HepG2 (cell line): ENCODE measurements around the gene EMID1. TPM values are rescaled to one million over a fixed set of nuclear protein-coding genes. Genes with fewer than 3 reads are reported as not detected.

ENCODE experiments used
- ATAC-seq: fragments of 200-7000 bp; cut with Tn5 transposase; 3 replicates; pipeline ENCODE4 v1.9.1; 2020; ENCODE audit warnings: mild to moderate bottlenecking, moderate library complexity
- BruUV-seq: library from RNA; stranded (reverse); fragments of 400-500 nt; replicated peaks from 2 replicates; lab custom pipeline; 2021; lab: Mats Ljungman, UMichigan
- CTCF ChIA-PET: fragments of 300-600 bp; formaldehyde crosslinking; extraction: SDS; loops from one replicate; lab custom pipeline; 2021; ENCODE audit warnings: low total read pairs, inconsistent platforms, low intra/inter-chr PET ratio; lab: Yijun Ruan, JAX
- POLR2A ChIA-PET: fragments of 350-600 bp; sonication (Branson Sonifier 250); formaldehyde crosslinking; loops from one replicate; lab custom pipeline; 2020; ENCODE audit warnings: antibody characterized with exemption, inconsistent platforms; lab: Yijun Ruan, JAX
- DNase-seq: peaks from one replicate; pipeline ENCODE4 v3.0.0-alpha.2; 2015; ENCODE audit warnings: low spot score
- FAIRE-seq: peaks from 3 replicates; lab custom pipeline; 2011; peaks lifted over from hg19 to GRCh38; lab: Jason Lieb, UNC
- H2AFZ ChIP-seq: one replicate; pipeline ENCODE4 v1.6.1; 2011; ENCODE audit warnings: low read length, inconsistent platforms
- H3K27ac ChIP-seq: fragments of 300-600 bp; 3 replicates; pipeline ENCODE4 v1.8.0; 2011; ENCODE audit warnings: mixed run types, mild to moderate bottlenecking, mixed read lengths, low read length, inconsistent platforms; ENCODE audit not compliant: insufficient read depth; ENCODE audit errors: extremely low read length
- H3K27me3 ChIP-seq, 2 experiments: fragments of 200-600 bp in 1 of 2; 2 replicates in 1 of 2; 3 replicates in 1 of 2; pipeline versions ENCODE4 v1.6.0 to v1.8.0; 2011; ENCODE audit warnings: low read length in 2 of 2, mild to moderate bottlenecking in 2 of 2, moderate library complexity in 2 of 2, inconsistent platforms in 1 of 2; ENCODE audit not compliant: insufficient read depth in 2 of 2, control insufficient read depth in 1 of 2
- H3K36me3 ChIP-seq, 2 experiments: fragments of 200-600 bp in 1 of 2; replicated peaks in 1 of 2; 2 replicates in 1 of 2; 3 replicates in 1 of 2; pipeline versions ENCODE4 v1.5.1 to v1.8.0; 2011; ENCODE audit warnings: low read length in 2 of 2, inconsistent platforms in 1 of 2; ENCODE audit not compliant: insufficient read depth in 2 of 2, control insufficient read depth in 1 of 2
- H3K4me1 ChIP-seq: 2 replicates; pipeline ENCODE4 v1.5.1; 2012; ENCODE audit warnings: low read length, inconsistent platforms; ENCODE audit not compliant: insufficient read depth
- H3K4me2 ChIP-seq: 2 replicates; pipeline ENCODE4 v1.6.0; 2011; ENCODE audit warnings: low read depth, low read length, inconsistent platforms
- H3K4me3 ChIP-seq, 3 experiments: fragments of 200-600 bp in 1 of 3; sonication (generic), shearing (Covaris generic) in 1 of 3; replicated peaks in 1 of 3; 2 replicates each; pipeline ENCODE4 v1.5.1; 2011 to 2016; ENCODE audit warnings: low read length in 3 of 3, inconsistent platforms in 2 of 3, low read depth in 2 of 3, mild to moderate bottlenecking in 2 of 3, control low read depth in 1 of 3, mixed read lengths in 1 of 3; ENCODE audit not compliant: insufficient read depth in 1 of 3
- H3K79me2 ChIP-seq: one replicate; pipeline ENCODE4 v1.6.1; 2011; ENCODE audit warnings: low read length, inconsistent platforms; ENCODE audit not compliant: insufficient read depth
- H3K9ac ChIP-seq: 2 replicates; pipeline ENCODE4 v1.6.0; 2011; ENCODE audit warnings: mild to moderate bottlenecking, low read depth, low read length, inconsistent platforms; ENCODE audit not compliant: insufficient read depth
- H3K9me3 ChIP-seq: 2 replicates; pipeline ENCODE4 v1.5.1; 2012; ENCODE audit warnings: mild to moderate bottlenecking, low read length
- H4K20me1 ChIP-seq: 2 replicates; pipeline ENCODE4 v1.6.0; 2011; ENCODE audit warnings: inconsistent platforms, mild to moderate bottlenecking, low read length, moderate library complexity; ENCODE audit not compliant: insufficient read depth
- ARNTL ChIP-seq: sonication (generic); formaldehyde crosslinking; IDR thresholded peaks from 2 replicates; pipeline ENCODE4 v1.4.0; 2020; ENCODE audit warnings: mild to moderate bottlenecking, missing genetic modification reagents
- SP140L ChIP-seq: sonication (generic); formaldehyde crosslinking; IDR thresholded peaks from 2 replicates; pipeline ENCODE4 v1.4.0; 2020; ENCODE audit warnings: missing genetic modification reagents, borderline replicate concordance
- STAG1 ChIP-seq: sonication (generic); formaldehyde crosslinking; IDR thresholded peaks from 2 replicates; pipeline ENCODE4 v1.4.0; 2020; ENCODE audit warnings: missing genetic modification reagents
- ZNF598 ChIP-seq: sonication (generic); formaldehyde crosslinking; IDR thresholded peaks from 2 replicates; pipeline ENCODE4 v1.5.1; 2020; ENCODE audit warnings: mild to moderate bottlenecking, missing genetic modification reagents, borderline replicate concordance
- WGBS: methylation state at CpG from one replicate; pipeline ENCODE4 v1.1.6; 2017; ENCODE audit warnings: low lambda C conversion rate; 5-methylcytosine and 5-hydroxymethylcytosine counted together
- in situ Hi-C: cut with HindIII; loops from 2 replicates; pipeline ENCODE4 v1.10.0; 2017; ENCODE audit warnings: low pct_unique_long_range_greater_than_20kb; ENCODE audit not compliant: extremely low pct_ligation_motif_present
- intact Hi-C: fragments of 100-400 bp; cut with micrococcal nuclease; formaldehyde crosslinking; loops from one replicate; pipeline ENCODE4 v1.10.0; 2022; ENCODE audit not compliant: unreplicated experiment
- polyA plus RNA-seq, 8 experiments: library from polyadenylated mRNA; depleted of rRNA in 3 of 8; stranded (reverse) in 7 of 8; unstranded in 1 of 8; fragments of >200 nt; fragmentation: Illumina TruSeq in 4 of 8; extraction: Trizol in 4 of 8; gene quantifications; 2 replicates each; pipeline versions ENCODE4 v1.2.1 to v1.2.3, GENCODE V29; 2011 to 2016; ENCODE audit warnings: low read depth in 4 of 8, missing spikeins in 1 of 8, mixed read lengths in 1 of 8; ENCODE audit not compliant: insufficient read depth in 1 of 8
- total RNA-seq, 5 experiments: library from RNA; depleted of rRNA; stranded (reverse); fragments of >200 nt; fragmentation: Illumina TruSeq; extraction: Trizol; gene quantifications; 2 replicates each; pipeline ENCODE4 v1.2.3, GENCODE V29; 2016; ENCODE audit warnings: low read depth in 1 of 5
- TF ChIP-seq, protein P1 (sequence below): sonication (generic); formaldehyde crosslinking; IDR thresholded peaks from 2 replicates; pipeline ENCODE4 v1.5.1; 2020; ENCODE audit warnings: mild to moderate bottlenecking, missing genetic modification reagents, moderate library complexity
- TF ChIP-seq, protein P2 (sequence below): sonication (generic); formaldehyde crosslinking; IDR thresholded peaks from 2 replicates; pipeline ENCODE4 v1.9.0; 2022; ENCODE audit warnings: missing genetic modification reagents, mild to moderate bottlenecking, borderline replicate concordance
- TF ChIP-seq, protein P3 (sequence below): sonication (generic); formaldehyde crosslinking; IDR thresholded peaks from 2 replicates; pipeline ENCODE4 v1.5.0; 2020; ENCODE audit warnings: mild to moderate bottlenecking, missing genetic modification reagents
- TF ChIP-seq, protein P4 (sequence below): sonication (generic); formaldehyde crosslinking; IDR thresholded peaks from 2 replicates; pipeline ENCODE4 v1.5.0; 2020; ENCODE audit warnings: mild to moderate bottlenecking, missing genetic modification reagents, moderate library complexity

The EMID1 gene
- total and polyA plus RNA-seq, 2 of the 13 experiments (the other 11 are each of a cell fraction or from before 2014, with no cell fraction given), result 0.45 to 0.82 TPM

DNA sequence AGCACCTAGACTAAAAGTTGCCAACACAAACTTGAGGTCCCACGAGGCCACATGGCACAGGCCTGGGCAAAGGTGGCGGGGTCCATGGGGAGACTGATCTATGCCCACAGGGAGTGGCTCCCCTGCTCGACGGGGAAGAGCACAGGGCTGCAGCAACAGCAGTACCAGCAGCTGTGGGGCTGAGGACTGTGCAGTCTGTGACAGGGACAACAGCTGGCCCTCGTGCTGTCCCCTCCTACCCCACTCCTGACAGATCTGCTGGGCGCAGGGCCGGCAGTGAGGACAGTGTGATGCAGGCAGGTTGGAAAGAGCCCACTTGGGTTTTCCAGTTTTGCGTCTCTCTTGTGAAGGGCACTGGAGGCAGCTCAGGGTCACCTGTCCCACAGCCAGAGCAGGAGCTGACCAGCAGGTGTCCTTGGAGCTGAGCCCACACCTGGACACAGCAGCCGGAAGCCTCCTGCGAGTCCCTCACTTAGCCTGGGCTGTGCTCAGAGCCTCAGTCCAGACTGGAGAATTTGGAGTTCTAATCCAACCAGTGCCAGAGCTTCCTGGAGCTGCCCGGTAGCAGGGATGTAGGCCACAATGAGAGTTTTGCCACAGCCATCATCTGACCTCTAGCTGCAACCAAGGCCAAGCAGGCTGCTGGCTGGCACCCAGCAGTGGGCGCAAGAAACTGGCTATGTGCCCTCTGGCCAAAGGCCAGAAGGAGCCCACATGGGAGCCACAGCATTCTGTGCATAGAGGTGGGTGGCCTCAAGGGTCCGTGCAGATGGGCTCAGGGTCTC, 97.2 kb downstream of the EMID1 start:
- no TSS peak for BruUV-seq
- in situ Hi-C loops (no loop called here), intact Hi-C loops (no loop called here)
- Histone ChIP-seq H3K27ac (no peak overlapping the region), H3K4me1 (peaks cover 35% of the 10 kb centered on the region), H4K20me1 (0 out of 2 replicates have a peak, but pooled peaks cover 9% of the 10 kb centered on the region), H3K4me2 (peak overlapping the region; percentile 37), H3K27me3 (no peaks in the 10 kb centered on the region), H3K79me2 (no peaks in the 10 kb centered on the region), H3K36me3 (peaks cover 14 to 18% of the 10 kb centered on the region in 2 experiments), H2AFZ (no peak overlapping the region), H3K4me3 (no peak overlapping the region), H3K9me3 (no peaks in the 10 kb centered on the region), H3K9ac (no peak overlapping the region; the same call in 1 of the 2 replicates)
- ChIA-PET CTCF (no interaction called here), POLR2A (interaction anchor here (0.6 kb wide), 1 partner anchor 32 kb away, joined by 3 read pairs; no protein-coding TSS in a partner anchor)
- WGBS, result 35% methylated on average over 4 of the region's 13 CpGs
- no peak for DNase-seq
- peak; percentile 49 for ATAC-seq
- no peak for FAIRE-seq
- TF ChIP-seq STAG1 (CRISPR knock-in tag), result 0 out of 2 replicates have a peak, but pooled peaks have one; percentile 9
- TF ChIP-seq, protein P1, sequence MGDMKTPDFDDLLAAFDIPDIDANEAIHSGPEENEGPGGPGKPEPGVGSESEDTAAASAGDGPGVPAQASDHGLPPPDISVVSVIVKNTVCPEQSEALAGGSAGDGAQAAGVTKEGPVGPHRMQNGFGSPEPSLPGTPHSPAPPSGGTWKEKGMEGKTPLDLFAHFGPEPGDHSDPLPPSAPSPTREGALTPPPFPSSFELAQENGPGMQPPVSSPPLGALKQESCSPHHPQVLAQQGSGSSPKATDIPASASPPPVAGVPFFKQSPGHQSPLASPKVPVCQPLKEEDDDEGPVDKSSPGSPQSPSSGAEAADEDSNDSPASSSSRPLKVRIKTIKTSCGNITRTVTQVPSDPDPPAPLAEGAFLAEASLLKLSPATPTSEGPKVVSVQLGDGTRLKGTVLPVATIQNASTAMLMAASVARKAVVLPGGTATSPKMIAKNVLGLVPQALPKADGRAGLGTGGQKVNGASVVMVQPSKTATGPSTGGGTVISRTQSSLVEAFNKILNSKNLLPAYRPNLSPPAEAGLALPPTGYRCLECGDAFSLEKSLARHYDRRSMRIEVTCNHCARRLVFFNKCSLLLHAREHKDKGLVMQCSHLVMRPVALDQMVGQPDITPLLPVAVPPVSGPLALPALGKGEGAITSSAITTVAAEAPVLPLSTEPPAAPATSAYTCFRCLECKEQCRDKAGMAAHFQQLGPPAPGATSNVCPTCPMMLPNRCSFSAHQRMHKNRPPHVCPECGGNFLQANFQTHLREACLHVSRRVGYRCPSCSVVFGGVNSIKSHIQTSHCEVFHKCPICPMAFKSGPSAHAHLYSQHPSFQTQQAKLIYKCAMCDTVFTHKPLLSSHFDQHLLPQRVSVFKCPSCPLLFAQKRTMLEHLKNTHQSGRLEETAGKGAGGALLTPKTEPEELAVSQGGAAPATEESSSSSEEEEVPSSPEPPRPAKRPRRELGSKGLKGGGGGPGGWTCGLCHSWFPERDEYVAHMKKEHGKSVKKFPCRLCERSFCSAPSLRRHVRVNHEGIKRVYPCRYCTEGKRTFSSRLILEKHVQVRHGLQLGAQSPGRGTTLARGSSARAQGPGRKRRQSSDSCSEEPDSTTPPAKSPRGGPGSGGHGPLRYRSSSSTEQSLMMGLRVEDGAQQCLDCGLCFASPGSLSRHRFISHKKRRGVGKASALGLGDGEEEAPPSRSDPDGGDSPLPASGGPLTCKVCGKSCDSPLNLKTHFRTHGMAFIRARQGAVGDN (CRISPR knock-in tag), result peak; percentile 31; the same call in 1 of the 2 replicates
- TF ChIP-seq, protein P2, sequence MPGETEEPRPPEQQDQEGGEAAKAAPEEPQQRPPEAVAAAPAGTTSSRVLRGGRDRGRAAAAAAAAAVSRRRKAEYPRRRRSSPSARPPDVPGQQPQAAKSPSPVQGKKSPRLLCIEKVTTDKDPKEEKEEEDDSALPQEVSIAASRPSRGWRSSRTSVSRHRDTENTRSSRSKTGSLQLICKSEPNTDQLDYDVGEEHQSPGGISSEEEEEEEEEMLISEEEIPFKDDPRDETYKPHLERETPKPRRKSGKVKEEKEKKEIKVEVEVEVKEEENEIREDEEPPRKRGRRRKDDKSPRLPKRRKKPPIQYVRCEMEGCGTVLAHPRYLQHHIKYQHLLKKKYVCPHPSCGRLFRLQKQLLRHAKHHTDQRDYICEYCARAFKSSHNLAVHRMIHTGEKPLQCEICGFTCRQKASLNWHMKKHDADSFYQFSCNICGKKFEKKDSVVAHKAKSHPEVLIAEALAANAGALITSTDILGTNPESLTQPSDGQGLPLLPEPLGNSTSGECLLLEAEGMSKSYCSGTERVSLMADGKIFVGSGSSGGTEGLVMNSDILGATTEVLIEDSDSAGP (CRISPR knock-in tag), result peak; percentile 44; the same call in 1 of the 2 replicates
- TF ChIP-seq, protein P3, sequence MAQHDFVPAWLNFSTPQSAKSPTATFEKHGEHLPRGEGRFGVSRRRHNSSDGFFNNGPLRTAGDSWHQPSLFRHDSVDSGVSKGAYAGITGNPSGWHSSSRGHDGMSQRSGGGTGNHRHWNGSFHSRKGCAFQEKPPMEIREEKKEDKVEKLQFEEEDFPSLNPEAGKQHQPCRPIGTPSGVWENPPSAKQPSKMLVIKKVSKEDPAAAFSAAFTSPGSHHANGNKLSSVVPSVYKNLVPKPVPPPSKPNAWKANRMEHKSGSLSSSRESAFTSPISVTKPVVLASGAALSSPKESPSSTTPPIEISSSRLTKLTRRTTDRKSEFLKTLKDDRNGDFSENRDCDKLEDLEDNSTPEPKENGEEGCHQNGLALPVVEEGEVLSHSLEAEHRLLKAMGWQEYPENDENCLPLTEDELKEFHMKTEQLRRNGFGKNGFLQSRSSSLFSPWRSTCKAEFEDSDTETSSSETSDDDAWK (CRISPR knock-in tag), result no peak
- no peak for TF ChIP-seq SP140L (CRISPR knock-in tag)
- no peak for TF ChIP-seq ARNTL (CRISPR knock-in tag)
- peak; percentile 42; the same call in 1 of the 2 replicates for TF ChIP-seq ZNF598
- TF ChIP-seq, protein P4, sequence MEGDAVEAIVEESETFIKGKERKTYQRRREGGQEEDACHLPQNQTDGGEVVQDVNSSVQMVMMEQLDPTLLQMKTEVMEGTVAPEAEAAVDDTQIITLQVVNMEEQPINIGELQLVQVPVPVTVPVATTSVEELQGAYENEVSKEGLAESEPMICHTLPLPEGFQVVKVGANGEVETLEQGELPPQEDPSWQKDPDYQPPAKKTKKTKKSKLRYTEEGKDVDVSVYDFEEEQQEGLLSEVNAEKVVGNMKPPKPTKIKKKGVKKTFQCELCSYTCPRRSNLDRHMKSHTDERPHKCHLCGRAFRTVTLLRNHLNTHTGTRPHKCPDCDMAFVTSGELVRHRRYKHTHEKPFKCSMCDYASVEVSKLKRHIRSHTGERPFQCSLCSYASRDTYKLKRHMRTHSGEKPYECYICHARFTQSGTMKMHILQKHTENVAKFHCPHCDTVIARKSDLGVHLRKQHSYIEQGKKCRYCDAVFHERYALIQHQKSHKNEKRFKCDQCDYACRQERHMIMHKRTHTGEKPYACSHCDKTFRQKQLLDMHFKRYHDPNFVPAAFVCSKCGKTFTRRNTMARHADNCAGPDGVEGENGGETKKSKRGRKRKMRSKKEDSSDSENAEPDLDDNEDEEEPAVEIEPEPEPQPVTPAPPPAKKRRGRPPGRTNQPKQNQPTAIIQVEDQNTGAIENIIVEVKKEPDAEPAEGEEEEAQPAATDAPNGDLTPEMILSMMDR (CRISPR knock-in tag), result peak; percentile 49
- TF ChIP-seq, all 625 proteins: peak for 5
